H1 (cell line): ENCODE results near the gene THADA. TPM values are rescaled to one million over a fixed set of nuclear protein-coding genes. Genes with fewer than 3 reads are reported as not detected.

Source experiments
- CTCF ChIA-PET: fragments of 300-600 bp; sonication (Branson Sonifier 250); formaldehyde crosslinking; loops from one replicate; lab custom pipeline; 2021; ENCODE audit not compliant: partially characterized antibody; lab: Charles Lee
- POLR2A ChIA-PET: fragments of 300-600 bp; sonication (Branson Sonifier 250); formaldehyde crosslinking; loops from one replicate; lab custom pipeline; 2021; ENCODE audit warnings: inconsistent platforms; ENCODE audit not compliant: partially characterized antibody; lab: Charles Lee
- DNase-seq, 2 experiments: peaks; one replicate each; pipeline versions ENCODE4 v3.0.0 to v3.0.0-alpha.2; 2010 to 2022; ENCODE audit warnings: low spot score in 2 of 2, low read depth in 1 of 2, mixed read lengths in 1 of 2
- FAIRE-seq: peaks from 2 replicates; lab custom pipeline; 2011; peaks lifted over from hg19 to GRCh38; lab: Jason Lieb, UNC
- H2AFZ ChIP-seq: 2 replicates; pipeline ENCODE4 v1.8.1; 2012; ENCODE audit warnings: low read length, inconsistent platforms
- H2AK5ac ChIP-seq: 2 replicates; pipeline ENCODE4 v1.6.1; 2013; ENCODE audit warnings: low read depth, low read length
- H2BK120ac ChIP-seq: replicated peaks from 2 replicates; pipeline ENCODE3; 2013; ENCODE audit warnings: low read depth, low read length, inconsistent platforms
- H2BK12ac ChIP-seq: 2 replicates; pipeline ENCODE4 v1.6.1; 2013; ENCODE audit warnings: low read depth, low read length
- H2BK15ac ChIP-seq: 2 replicates; pipeline ENCODE4 v1.6.1; 2013; ENCODE audit warnings: low read length
- H2BK20ac ChIP-seq: 2 replicates; pipeline ENCODE4 v1.6.1; 2013; ENCODE audit warnings: low read length
- H2BK5ac ChIP-seq: 2 replicates; pipeline ENCODE4 v1.6.1; 2013; ENCODE audit warnings: low read depth, low read length
- H3K14ac ChIP-seq: 2 replicates; pipeline ENCODE4 v1.6.1; 2013; ENCODE audit warnings: inconsistent platforms; ENCODE audit not compliant: insufficient read length
- H3K18ac ChIP-seq: 2 replicates; pipeline ENCODE4 v1.6.1; 2013; ENCODE audit warnings: low read length; ENCODE audit errors: extremely low read depth
- H3K23ac ChIP-seq: 2 replicates; pipeline ENCODE4 v1.6.1; 2013; ENCODE audit warnings: inconsistent platforms; ENCODE audit not compliant: insufficient read length
- H3K23me2 ChIP-seq: 2 replicates; pipeline ENCODE4 v1.6.1; 2013; ENCODE audit warnings: low read depth, low read length
- H3K27ac ChIP-seq: 2 replicates; pipeline ENCODE4 v1.6.1; 2011; ENCODE audit warnings: low read depth, low read length, inconsistent platforms
- H3K27me3 ChIP-seq, 4 experiments: replicated peaks in 1 of 4; 1 replicate in 1 of 4; 2 replicates in 3 of 4; pipeline versions ENCODE4 v1.6.1 to v1.8.1; 2011 to 2013; ENCODE audit warnings: low read length in 3 of 4, mild to moderate bottlenecking in 3 of 4, inconsistent platforms in 2 of 4, mixed read lengths in 2 of 4, moderate library complexity in 1 of 4; ENCODE audit not compliant: control insufficient read depth in 3 of 4, insufficient read depth in 3 of 4; ENCODE audit errors: extremely low read depth in 1 of 4
- H3K36me3 ChIP-seq, 4 experiments: 2 replicates each; pipeline versions ENCODE4 v1.6.1 to v1.8.1; 2011 to 2013; ENCODE audit warnings: mild to moderate bottlenecking in 4 of 4, low read length in 3 of 4, moderate library complexity in 2 of 4, control low read depth in 1 of 4, inconsistent platforms in 1 of 4; ENCODE audit not compliant: insufficient read depth in 4 of 4, control insufficient read depth in 2 of 4
- H3K4ac ChIP-seq: replicated peaks from 2 replicates; pipeline ENCODE3; 2013; ENCODE audit warnings: low read length, low read depth, mixed read lengths, inconsistent platforms; ENCODE audit not compliant: insufficient read length
- H3K4me1 ChIP-seq, 4 experiments: replicated peaks in 1 of 4; 1 replicate in 1 of 4; 2 replicates in 3 of 4; pipeline versions ENCODE4 v1.6.1 to v1.8.1; 2011 to 2013; ENCODE audit warnings: low read length in 3 of 4, inconsistent platforms in 2 of 4, mixed read lengths in 1 of 4; ENCODE audit not compliant: insufficient read depth in 4 of 4, control insufficient read depth in 3 of 4
- H3K4me2 ChIP-seq, 2 experiments: 2 replicates each; pipeline versions ENCODE4 v1.6.1 to v1.8.1; 2011 to 2013; ENCODE audit warnings: low read depth in 2 of 2, low read length in 2 of 2, control low read depth in 1 of 2, inconsistent platforms in 1 of 2, mild to moderate bottlenecking in 1 of 2; ENCODE audit not compliant: insufficient read depth in 1 of 2
- H3K4me3 ChIP-seq, 4 experiments: fragments of 200-600, 300-600 bp in 1 of 4; sonication (generic), shearing (Covaris generic), sonication (Bioruptor Twin) in 1 of 4; 2 replicates each; pipeline versions ENCODE4 v1.5.1 to v1.8.1; 2011 to 2016; ENCODE audit warnings: low read length in 4 of 4, low read depth in 3 of 4, control low read depth in 2 of 4, inconsistent platforms in 2 of 4, mild to moderate bottlenecking in 2 of 4, mixed read lengths in 1 of 4, moderate library complexity in 1 of 4; ENCODE audit not compliant: insufficient read depth in 2 of 4; ENCODE audit errors: extremely low read depth in 1 of 4
- H3K56ac ChIP-seq: replicated peaks from 2 replicates; pipeline ENCODE3; 2013; ENCODE audit warnings: low read depth, mild to moderate bottlenecking, mixed read lengths, low read length, inconsistent platforms; ENCODE audit not compliant: insufficient read length
- H3K79me1 ChIP-seq: 2 replicates; pipeline ENCODE4 v1.6.1; 2013; ENCODE audit warnings: low read depth, low read length, control low read depth
- H3K79me2 ChIP-seq, 2 experiments: 2 replicates each; pipeline versions ENCODE4 v1.6.1 to v1.8.1; 2012 to 2013; ENCODE audit warnings: low read length in 2 of 2, mild to moderate bottlenecking in 2 of 2, inconsistent platforms in 1 of 2; ENCODE audit not compliant: insufficient read depth in 2 of 2, control insufficient read depth in 1 of 2
- H3K9ac ChIP-seq, 4 experiments: replicated peaks in 1 of 4; 1 replicate in 1 of 4; 2 replicates in 3 of 4; pipeline versions ENCODE4 v1.6.1 to v1.8.1; 2011 to 2013; ENCODE audit warnings: low read depth in 3 of 4, low read length in 3 of 4, control low read depth in 2 of 4, mild to moderate bottlenecking in 2 of 4, moderate library complexity in 2 of 4, inconsistent platforms in 1 of 4; ENCODE audit errors: extremely low read depth in 1 of 4
- H3K9me3 ChIP-seq, 2 experiments: 2 replicates each; pipeline versions ENCODE4 v1.6.1 to v1.8.1; 2012 to 2013; ENCODE audit warnings: mild to moderate bottlenecking in 2 of 2, moderate library complexity in 2 of 2, control low read depth in 1 of 2, inconsistent platforms in 1 of 2, low read depth in 1 of 2, low read length in 1 of 2, mixed read lengths in 1 of 2; ENCODE audit not compliant: insufficient read depth in 2 of 2
- H4K20me1 ChIP-seq, 2 experiments: replicated peaks in 1 of 2; 2 replicates each; pipeline versions ENCODE3 to v1.8.1; 2011 to 2013; ENCODE audit warnings: inconsistent platforms in 2 of 2, low read length in 2 of 2, mild to moderate bottlenecking in 1 of 2; ENCODE audit not compliant: insufficient read depth in 2 of 2, control insufficient read depth in 1 of 2
- H4K5ac ChIP-seq: 2 replicates; pipeline ENCODE4 v1.6.1; 2013; ENCODE audit warnings: low read length, low read depth, mixed read lengths, inconsistent platforms; ENCODE audit not compliant: insufficient read length
- H4K8ac ChIP-seq: 2 replicates; pipeline ENCODE4 v1.8.0; 2013; ENCODE audit warnings: mild to moderate bottlenecking, moderate library complexity, low read length, inconsistent platforms; ENCODE audit not compliant: insufficient read depth; ENCODE audit errors: extremely low read depth
- H4K91ac ChIP-seq: replicated peaks from 2 replicates; pipeline ENCODE3; 2013; ENCODE audit warnings: low read length, mixed read lengths, inconsistent platforms; ENCODE audit not compliant: insufficient read length
- CBX5 ChIP-seq: fragments of 300-800, 300-1000 bp; sonication (generic); IDR thresholded peaks from 2 replicates; pipeline ENCODE4 v1.7.1; 2016; ENCODE audit warnings: antibody characterized with exemption, low read length, low read depth
- CBX8 ChIP-seq: fragments of 300-800, 300-1000 bp; sonication (generic); IDR thresholded peaks from 2 replicates; pipeline ENCODE4 v1.7.1; 2016; ENCODE audit warnings: low read depth, low read length, borderline replicate concordance
- EZH2 ChIP-seq: fragments of 200-600 bp; sonication (generic); IDR thresholded peaks from 2 replicates; pipeline ENCODE4 v1.7.1; 2012; ENCODE audit warnings: low read depth, mild to moderate bottlenecking, moderate library complexity, low read length, inconsistent platforms; ENCODE audit not compliant: severe bottlenecking
- MAFK ChIP-seq: IDR thresholded peaks from 2 replicates; pipeline ENCODE4 v1.6.1; 2012; ENCODE audit warnings: low read depth, mild to moderate bottlenecking, improper control_type of control experiment, low read length
- PHF8 ChIP-seq: fragments of 200-600 bp; sonication (generic); conservative IDR thresholded peaks from 2 replicates; pipeline ENCODE4 v1.7.1; 2012; ENCODE audit warnings: low read depth, mild to moderate bottlenecking, inconsistent platforms, low read length, moderate library complexity
- RXRA ChIP-seq: IDR thresholded peaks from 2 replicates; pipeline ENCODE4 v1.6.1; 2011; ENCODE audit warnings: low read depth, mild to moderate bottlenecking, low read length, moderate library complexity; ENCODE audit not compliant: insufficient read depth
- SIRT6 ChIP-seq: IDR thresholded peaks from one replicate; pipeline ENCODE4 v1.7.1; 2012; ENCODE audit warnings: low read length, inconsistent platforms
- SIX5 ChIP-seq: IDR thresholded peaks from 2 replicates; pipeline ENCODE4 v1.6.1; 2011; ENCODE audit warnings: mild to moderate bottlenecking, low read depth, low read length
- SP1 ChIP-seq: IDR thresholded peaks from 2 replicates; pipeline ENCODE4 v1.6.1; 2011; ENCODE audit warnings: low read depth, low read length
- SRF ChIP-seq: IDR thresholded peaks from 2 replicates; pipeline ENCODE4 v1.6.1; 2011; ENCODE audit warnings: mild to moderate bottlenecking, low read depth, low read length, moderate library complexity
- TBP ChIP-seq: IDR thresholded peaks from 2 replicates; pipeline ENCODE4 v1.6.1; 2011; ENCODE audit warnings: low read depth, low read length, improper control_type of control experiment
- polyA plus RNA-seq, 7 experiments: library from polyadenylated mRNA; depleted of rRNA in 3 of 7; stranded (reverse) in 5 of 7; unstranded in 2 of 7; fragments of >200 nt in 5 of 7; fragments of 200-250 nt in 2 of 7; gene quantifications; 1 replicate in 5 of 7; 2 replicates in 1 of 7; 4 replicates in 1 of 7; pipeline versions ENCODE4 v1.2.1 to v1.2.3, GENCODE V29; 2011 to 2013; ENCODE audit warnings: missing spikeins in 2 of 7, mixed read lengths in 2 of 7
- total RNA-seq: library from RNA; stranded (reverse); fragmentation: NEBNext Ultra II Directional; extraction: Animal tissue kit (Norgen Biotek cat#: 25700); gene quantifications from 2 replicates; pipeline ENCODE4 v1.2.1, GENCODE V29; 2021
- TF ChIP-seq, protein P1 (sequence below): IDR thresholded peaks from 2 replicates; pipeline ENCODE4 v1.6.1; 2012; ENCODE audit warnings: inconsistent platforms
- TF ChIP-seq, protein P2 (sequence below), 3 experiments: IDR thresholded peaks; 1 replicate in 2 of 3; 2 replicates in 1 of 3; pipeline versions ENCODE4 v1.5.1 to v1.6.1; 2011; ENCODE audit warnings: low read length in 3 of 3, mild to moderate bottlenecking in 3 of 3, inconsistent platforms in 2 of 3, low read depth in 1 of 3, moderate library complexity in 1 of 3; ENCODE audit not compliant: insufficient read depth in 1 of 3; ENCODE audit errors: control extremely low read depth in 1 of 3

Gene THADA
- total and polyA plus RNA-seq, 2 of the 8 experiments (the other 6 are each of a cell fraction or from before 2014, with no cell fraction given) = 22.4 to 26.8 TPM

DNA sequence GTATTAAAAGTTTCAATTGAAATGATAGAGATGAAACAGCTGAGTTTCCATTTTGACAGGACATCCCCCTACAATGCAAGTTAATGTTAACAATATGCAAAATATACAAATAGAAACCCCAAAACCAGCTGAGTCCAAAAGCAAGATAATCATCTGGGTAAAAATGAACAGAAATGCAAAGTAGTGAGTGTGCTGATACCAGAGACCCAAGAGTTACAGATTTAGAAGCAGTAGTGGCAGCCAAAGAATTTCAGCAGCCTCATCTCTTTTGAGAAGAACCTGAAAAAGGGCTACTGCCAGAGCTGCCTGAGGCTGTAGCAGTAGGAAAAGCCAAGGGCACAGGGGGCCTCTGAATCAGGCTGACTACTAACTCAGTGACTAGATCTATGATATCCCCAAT, 82.6 kb downstream of the THADA start:
- Histone ChIP-seq H3K27me3 (no peaks in the 10 kb centered on the region), H3K79me2 (no peaks in the 10 kb centered on the region), H3K23me2 (no peaks in the 10 kb centered on the region), H2AFZ (no peak overlapping the region), H3K4me1 (no peaks in the 10 kb centered on the region), H3K18ac (no peak overlapping the region), H2BK20ac (no peak overlapping the region), H3K79me1 (no peaks in the 10 kb centered on the region; the same call in 1 of the 2 replicates), H2BK12ac (no peak overlapping the region), H4K20me1 (no peaks in the 10 kb centered on the region), H3K56ac (no peak overlapping the region), H3K4me2 (no peak overlapping the region), H3K4ac (no peak overlapping the region), H3K4me3 (no peak overlapping the region), H3K9me3 (no peaks in the 10 kb centered on the region), H2AK5ac (no peak overlapping the region), H2BK5ac (no peak overlapping the region; the same call in 1 of the 2 replicates), H4K8ac (no peak overlapping the region), H3K27ac (no peak overlapping the region), H2BK120ac (no peak overlapping the region), H4K91ac (no peak overlapping the region), H3K9ac (no peak overlapping the region), H2BK15ac (no peak overlapping the region), H4K5ac (no peak overlapping the region), H3K36me3 (no peaks in the 10 kb centered on the region), H3K14ac (no peak overlapping the region), H3K23ac (no peak overlapping the region)
- no peak for DNase-seq
- POLR2A ChIA-PET = no interaction called here
- no peak for FAIRE-seq
- CTCF ChIA-PET = interaction anchor here (1.6 kb wide), 1 partner anchor 12 kb away, joined by 3 read pairs; no protein-coding TSS in a partner anchor
- TF ChIP-seq SIRT6 = no peak
- TF ChIP-seq, protein P1, sequence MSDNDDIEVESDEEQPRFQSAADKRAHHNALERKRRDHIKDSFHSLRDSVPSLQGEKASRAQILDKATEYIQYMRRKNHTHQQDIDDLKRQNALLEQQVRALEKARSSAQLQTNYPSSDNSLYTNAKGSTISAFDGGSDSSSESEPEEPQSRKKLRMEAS = no peak
- no peak for TF ChIP-seq CBX5
- TF ChIP-seq RXRA = no peak
- no peak for TF ChIP-seq TBP
- no peak for TF ChIP-seq SIX5
- no peak for TF ChIP-seq SRF
- TF ChIP-seq PHF8 = no peak
- no peak for TF ChIP-seq MAFK
- TF ChIP-seq EZH2 = no peak
- TF ChIP-seq, protein P2, sequence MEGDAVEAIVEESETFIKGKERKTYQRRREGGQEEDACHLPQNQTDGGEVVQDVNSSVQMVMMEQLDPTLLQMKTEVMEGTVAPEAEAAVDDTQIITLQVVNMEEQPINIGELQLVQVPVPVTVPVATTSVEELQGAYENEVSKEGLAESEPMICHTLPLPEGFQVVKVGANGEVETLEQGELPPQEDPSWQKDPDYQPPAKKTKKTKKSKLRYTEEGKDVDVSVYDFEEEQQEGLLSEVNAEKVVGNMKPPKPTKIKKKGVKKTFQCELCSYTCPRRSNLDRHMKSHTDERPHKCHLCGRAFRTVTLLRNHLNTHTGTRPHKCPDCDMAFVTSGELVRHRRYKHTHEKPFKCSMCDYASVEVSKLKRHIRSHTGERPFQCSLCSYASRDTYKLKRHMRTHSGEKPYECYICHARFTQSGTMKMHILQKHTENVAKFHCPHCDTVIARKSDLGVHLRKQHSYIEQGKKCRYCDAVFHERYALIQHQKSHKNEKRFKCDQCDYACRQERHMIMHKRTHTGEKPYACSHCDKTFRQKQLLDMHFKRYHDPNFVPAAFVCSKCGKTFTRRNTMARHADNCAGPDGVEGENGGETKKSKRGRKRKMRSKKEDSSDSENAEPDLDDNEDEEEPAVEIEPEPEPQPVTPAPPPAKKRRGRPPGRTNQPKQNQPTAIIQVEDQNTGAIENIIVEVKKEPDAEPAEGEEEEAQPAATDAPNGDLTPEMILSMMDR (IDR thresholded peaks at IDR 0.05; ENCODE audit: control extremely low read depth in 1 of 3, insufficient read depth in 1 of 3, low read depth in 1 of 3, low read length in 3 of 3) = no peak
- TF ChIP-seq CBX8 = no peak
- no peak for TF ChIP-seq SP1
